GM18868 (cell line): ENCODE results near the gene AP2M1.

Experiments
- ATAC-seq: cut with Tn5 transposase; IDR thresholded peaks from one replicate; pipeline ENCODE4 v1.9.1; 2021; ENCODE audit warnings: mild to moderate bottlenecking, moderate library complexity; ENCODE audit not compliant: unreplicated experiment

AP2M1 gene

GRCh38 chr3:184218814-184219213 is 44.2 kb downstream of the AP2M1 start:
- no peak for ATAC-seq

GRCh38 chr3:184222521-184222920 is 47.9 kb downstream of the AP2M1 start:
- no peak for ATAC-seq

- no peak for ATAC-seq
These were observed 49.3 kb downstream of the AP2M1 start for GRCh38 chr3:184223946-184224345.

- ATAC-seq: peak; percentile 43
These were observed 52.9 kb downstream of the AP2M1 start for GRCh38 chr3:184227481-184227935.

GRCh38 chr3:184228376-184229137 is 53.9 kb downstream of the AP2M1 start:
- no peak for ATAC-seq

- peak; percentile 86 for ATAC-seq
These were observed 54.9 kb downstream of the AP2M1 start, which contains the start of gene VWA5B2 for GRCh38 chr3:184229394-184230080. TSS of gene VWA5B2 (plus strand) at chr3:184229585. CDS start at chr3:184230529, 944 bp downstream.

GRCh38 chr3:184230081-184230602 is 55.5 kb downstream of the AP2M1 start:
- ATAC-seq: no peak

- ATAC-seq: no peak
These were observed 56.2 kb downstream of the AP2M1 start for GRCh38 chr3:184230603-184231528.

- no peak for ATAC-seq
These were observed 57.0 kb downstream of the AP2M1 start for GRCh38 chr3:184231671-184232070.

- ATAC-seq: no peak
These were observed 58.6 kb downstream of the AP2M1 start for GRCh38 chr3:184233127-184233843.
